Left lung (tissue), 10 donors: Measurements from ENCODE around the gene CTNNAL1. TPM values are rescaled to one million over a fixed set of nuclear protein-coding genes. Genes with fewer than 3 reads are reported as not detected.

Experiments
- ATAC-seq: fragments of 200-7000 bp; cut with Tn5 transposase; one replicate; pipeline ENCODE4 v1.9.1; 2020; ENCODE audit warnings: moderate library complexity
- DNase-seq, 4 donors: peaks; one replicate each; pipeline ENCODE4 v3.0.0-alpha.2; 2013 to 2020
- H3K27ac ChIP-seq, 2 donors: fragments of 200-600 bp; sonication (generic) in 1 of 2; one replicate each; pipeline versions ENCODE4 v1.5.0 to v1.8.0; 2020 to 2021
- H3K27me3 ChIP-seq, 2 donors: fragments of 200-600 bp; sonication (generic) in 1 of 2; one replicate each; pipeline versions ENCODE4 v1.5.0 to v1.8.0; 2020 to 2021
- H3K36me3 ChIP-seq, 2 donors: fragments of 200-600 bp; sonication (generic) in 1 of 2; one replicate each; pipeline versions ENCODE4 v1.5.0 to v1.8.0; 2020 to 2021
- H3K4me1 ChIP-seq, 2 donors: fragments of 200-600 bp; one replicate each; pipeline ENCODE4 v1.8.0; 2021
- H3K4me3 ChIP-seq, 2 donors: fragments of 200-600 bp; sonication (generic) in 1 of 2; one replicate each; pipeline versions ENCODE4 v1.5.0 to v1.8.0; 2020 to 2021; ENCODE audit warnings: mild to moderate bottlenecking in 1 of 2
- H3K9me3 ChIP-seq, 2 donors: fragments of 200-600 bp; sonication (generic) in 1 of 2; one replicate each; pipeline versions ENCODE4 v1.5.0 to v1.8.0; 2020 to 2021
- intact Hi-C, 2 donors: fragments of 100-400 bp; cut with DNase I; formaldehyde crosslinking; loops; one replicate each; pipeline versions ENCODE4 v1.11.2 to v1.14.2; 2022
- polyA plus RNA-seq, 6 donors: library from polyadenylated mRNA; unstranded; fragments of 120-200 nt; gene quantifications; one replicate each; pipeline ENCODE4 v1.2.1, GENCODE V29; 2013; ENCODE audit not compliant: insufficient read length in 6 of 6
- total RNA-seq, 2 donors: library from RNA; stranded (reverse); fragmentation: NEBNext Ultra II Directional; extraction: Animal tissue kit (Norgen Biotek cat#: 25700); gene quantifications; one replicate each; pipeline ENCODE4 v1.2.1, GENCODE V29; 2021
- TF ChIP-seq, protein P1 (sequence below), 2 donors: fragments of 200-600 bp; sonication (generic) in 1 of 2; IDR thresholded peaks; one replicate each; pipeline versions ENCODE4 v1.5.0 to v1.8.0; 2021; ENCODE audit warnings: antibody characterized with exemption in 2 of 2
- donor health status: DM: no; HTN: yes; CAD: no.
- donor health status: DM: no; HTN: no; CAD: no.

Gene CTNNAL1
- total and polyA plus RNA-seq, 8 donors: 47.7 to 102 (median 87.8) TPM

- no peak overlapping the region for H3K27ac ChIP-seq
- no peak overlapping the region for H3K4me3 ChIP-seq
- ATAC-seq (peak; percentile 68), DNase-seq (no peak)
- H3K4me1 ChIP-seq: peaks cover 0 to 9% of the 10 kb centered on the region in 2 donors
- H3K27me3 ChIP-seq: no peaks in the 10 kb centered on the region
- intact Hi-C loops: no loop called here
- TF ChIP-seq, protein P1, sequence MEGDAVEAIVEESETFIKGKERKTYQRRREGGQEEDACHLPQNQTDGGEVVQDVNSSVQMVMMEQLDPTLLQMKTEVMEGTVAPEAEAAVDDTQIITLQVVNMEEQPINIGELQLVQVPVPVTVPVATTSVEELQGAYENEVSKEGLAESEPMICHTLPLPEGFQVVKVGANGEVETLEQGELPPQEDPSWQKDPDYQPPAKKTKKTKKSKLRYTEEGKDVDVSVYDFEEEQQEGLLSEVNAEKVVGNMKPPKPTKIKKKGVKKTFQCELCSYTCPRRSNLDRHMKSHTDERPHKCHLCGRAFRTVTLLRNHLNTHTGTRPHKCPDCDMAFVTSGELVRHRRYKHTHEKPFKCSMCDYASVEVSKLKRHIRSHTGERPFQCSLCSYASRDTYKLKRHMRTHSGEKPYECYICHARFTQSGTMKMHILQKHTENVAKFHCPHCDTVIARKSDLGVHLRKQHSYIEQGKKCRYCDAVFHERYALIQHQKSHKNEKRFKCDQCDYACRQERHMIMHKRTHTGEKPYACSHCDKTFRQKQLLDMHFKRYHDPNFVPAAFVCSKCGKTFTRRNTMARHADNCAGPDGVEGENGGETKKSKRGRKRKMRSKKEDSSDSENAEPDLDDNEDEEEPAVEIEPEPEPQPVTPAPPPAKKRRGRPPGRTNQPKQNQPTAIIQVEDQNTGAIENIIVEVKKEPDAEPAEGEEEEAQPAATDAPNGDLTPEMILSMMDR (IDR thresholded peaks at IDR 0.05): no peak
- peaks cover 0 to 18% of the 10 kb centered on the region in 2 donors for H3K9me3 ChIP-seq
- no peaks in the 10 kb centered on the region for H3K36me3 ChIP-seq
Observed at GRCh38 chr9:109001275-109001676, 12.0 kb downstream of the CTNNAL1 start.

DNA sequence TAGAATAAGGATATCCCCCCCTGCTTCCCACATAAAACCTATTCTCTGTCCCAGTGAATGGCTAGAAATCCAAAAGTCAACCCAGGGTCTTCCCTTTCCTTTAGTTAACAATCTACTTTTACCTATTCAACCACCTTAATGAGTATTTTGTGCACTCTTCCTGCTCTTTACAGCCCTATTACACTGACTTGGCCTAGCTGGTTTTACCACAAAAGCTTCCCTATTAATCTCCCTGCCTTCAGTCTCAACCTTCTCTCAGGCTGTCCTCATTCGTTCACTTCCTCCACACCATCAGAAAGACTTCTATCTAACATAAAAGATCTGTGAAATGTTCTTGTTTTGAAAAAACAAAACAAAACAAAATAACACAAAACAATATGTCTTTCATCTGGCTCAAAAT is 16.2 kb downstream of the CTNNAL1 start:
- no peak for DNase-seq
- peak overlapping the region in 1 of 2 donors; percentile 16 for H3K27ac ChIP-seq

GRCh38 chr9:108996643-108997042 is 16.7 kb downstream of the CTNNAL1 start:
- TF ChIP-seq, protein P1 (IDR thresholded peaks at IDR 0.05): no peak
- Histone ChIP-seq H3K27ac (peak overlapping the region in 1 of 2 donors; percentile 16), H3K4me3 (no peak overlapping the region), H3K9me3 (no peaks in the 10 kb centered on the region), H3K4me1 (peaks cover 0 to 28% of the 10 kb centered on the region in 2 donors), H3K36me3 (no peaks in the 10 kb centered on the region), H3K27me3 (no peaks in the 10 kb centered on the region)
- ATAC-seq: no peak
- no peak for DNase-seq
- intact Hi-C loops: no loop called here

More for the DNA sequence above, 16.2 kb downstream of the CTNNAL1 start:
- ATAC-seq: no peak
- H3K9me3 ChIP-seq: no peaks in the 10 kb centered on the region
- intact Hi-C loops: no loop called here
- TF ChIP-seq, protein P1 (IDR thresholded peaks at IDR 0.05): no peak
- peaks cover 0 to 28% of the 10 kb centered on the region in 2 donors for H3K4me1 ChIP-seq
- no peaks in the 10 kb centered on the region for H3K36me3 ChIP-seq
- H3K27me3 ChIP-seq: no peaks in the 10 kb centered on the region
- H3K4me3 ChIP-seq: no peak overlapping the region

GRCh38 chr9:108994695-108995094 is 18.6 kb downstream of the CTNNAL1 start:
- Histone ChIP-seq H3K4me1 (peaks cover 0 to 28% of the 10 kb centered on the region in 2 donors), H3K27ac (peak overlapping the region in 1 of 2 donors; percentile 40), H3K36me3 (peaks cover 0 to 5% of the 10 kb centered on the region in 2 donors), H3K9me3 (no peaks in the 10 kb centered on the region), H3K27me3 (no peaks in the 10 kb centered on the region), H3K4me3 (no peak overlapping the region)
- ATAC-seq (peak; percentile 91), DNase-seq (peak in 2 of 4 donors; percentile 31 to 61)
- intact Hi-C loops: no loop called here
- TF ChIP-seq, protein P1 (IDR thresholded peaks at IDR 0.05): no peak

DNA sequence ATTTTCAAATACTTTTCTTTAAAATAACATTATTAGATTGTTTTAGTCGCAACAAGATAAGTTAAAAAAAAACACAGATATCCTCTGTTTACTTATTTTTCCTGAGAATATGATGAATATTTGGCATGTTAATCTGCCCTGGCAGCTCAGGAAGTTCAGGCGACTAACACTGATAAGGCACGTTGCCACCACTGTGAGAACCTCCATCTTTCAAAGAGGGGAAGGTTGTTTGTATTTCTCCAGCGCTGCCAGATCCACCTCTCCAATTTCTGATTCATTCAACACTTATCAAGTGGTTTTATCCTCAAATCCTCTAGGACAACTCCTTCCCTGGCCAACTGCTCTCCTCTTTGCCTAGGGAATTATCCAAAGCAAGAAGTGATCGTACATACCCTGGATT is 21.8 kb downstream of the CTNNAL1 start:
- intact Hi-C loops: no loop called here
- H3K27me3 ChIP-seq: no peaks in the 10 kb centered on the region
- no peaks in the 10 kb centered on the region for H3K9me3 ChIP-seq
- ATAC-seq (no peak), DNase-seq (no peak)
- H3K4me3 ChIP-seq: no peak overlapping the region
- TF ChIP-seq, protein P1 (IDR thresholded peaks at IDR 0.05): no peak
- H3K36me3 ChIP-seq: peaks cover 0 to 5% of the 10 kb centered on the region in 2 donors
- H3K4me1 ChIP-seq: peaks cover 0 to 22% of the 10 kb centered on the region in 2 donors
- H3K27ac ChIP-seq: peak overlapping the region in 1 of 2 donors; percentile 9
